GM21576 (cell line): ENCODE results near the gene MEFV.
A peak's percentile ranks its signal among the peaks of the same experiment; 100 is the strongest.
"Not testable (repeated sequence)": the region's sequence is repeated elsewhere in the genome, so short reads cannot be mapped to it uniquely, and the experiment has no call there.

Experiments
- ATAC-seq: cut with Tn5 transposase; IDR thresholded peaks from one replicate; pipeline ENCODE4 v1.9.1; 2021; ENCODE audit warnings: mild to moderate bottlenecking, moderate library complexity; ENCODE audit not compliant: unreplicated experiment

Gene MEFV

DNA sequence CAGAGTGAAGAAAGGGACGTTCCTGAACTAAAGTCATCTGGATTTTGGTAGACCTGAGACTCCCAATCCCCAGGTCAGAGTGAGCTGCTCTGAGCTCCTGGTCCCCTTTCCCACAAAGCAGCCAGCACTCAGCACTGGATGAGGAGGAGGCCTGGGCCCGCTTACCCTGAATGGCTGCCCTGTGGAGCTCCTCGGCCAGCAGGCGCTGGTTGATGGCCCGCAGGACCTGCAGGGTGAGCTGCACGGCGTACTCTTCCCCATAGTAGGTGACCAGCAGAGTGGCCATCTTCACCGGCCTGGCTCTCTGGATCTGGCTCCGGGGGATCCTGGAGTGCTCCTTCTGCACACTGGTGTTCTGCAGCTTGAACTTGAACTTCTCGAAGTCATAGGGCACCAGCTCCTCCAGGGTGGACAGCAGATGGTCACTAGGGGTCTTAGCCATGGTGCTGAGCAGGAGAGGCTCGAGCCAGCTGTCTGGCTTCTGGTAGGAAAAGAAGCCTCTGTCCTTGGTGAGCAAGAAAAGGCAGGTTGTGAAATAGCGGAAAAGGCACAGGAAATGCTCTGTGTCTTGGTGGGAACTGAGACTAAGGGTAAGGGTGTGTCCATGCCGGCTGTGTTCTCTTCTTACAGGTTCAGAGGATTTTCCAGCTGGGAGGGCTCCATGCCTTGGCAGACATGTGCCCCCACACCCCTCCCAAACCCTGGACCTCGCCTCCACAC lies at the start of gene MEFV:
TSS of gene MEFV (minus strand) at position 488 of the 720 bp plus-strand sequence. CDS start at position 442, 46 bp downstream.
- ATAC-seq: no peak

GRCh38 chr16:3306078-3306477 lies 49.6 kb upstream of the MEFV start:
- ATAC-seq: no peak

GRCh38 chr16:3305109-3306068 lies 49.0 kb upstream of the MEFV start, which contains the start of the genes TIGD7 and ZNF75A:
TSS of gene TIGD7 (minus strand) at chr16:3305430. CDS start at chr16:3300614, 4,816 bp downstream.
TSS of gene ZNF75A (plus strand) at chr16:3305497. CDS start at chr16:3308429, 2,932 bp downstream.
- peak; percentile 87 for ATAC-seq

DNA sequence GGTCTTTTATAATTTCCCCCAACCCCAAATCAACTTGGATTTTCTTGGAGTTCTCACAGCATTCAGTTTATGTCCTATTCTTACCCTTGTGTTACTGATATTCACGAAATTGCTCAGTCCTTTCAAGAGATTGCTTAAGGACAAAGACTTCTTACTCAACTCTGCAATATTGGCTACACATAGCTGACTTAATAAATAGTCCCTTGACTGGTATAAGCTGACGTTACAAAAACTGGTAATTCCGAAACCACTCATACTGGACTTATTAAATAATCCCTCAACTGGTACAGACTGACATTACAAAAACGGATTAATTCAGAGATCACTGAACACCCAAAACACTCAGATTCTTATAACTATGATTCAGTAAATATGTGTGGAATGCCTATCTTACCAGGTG lies 47.9 kb upstream of the MEFV start:
- ATAC-seq: no peak

DNA sequence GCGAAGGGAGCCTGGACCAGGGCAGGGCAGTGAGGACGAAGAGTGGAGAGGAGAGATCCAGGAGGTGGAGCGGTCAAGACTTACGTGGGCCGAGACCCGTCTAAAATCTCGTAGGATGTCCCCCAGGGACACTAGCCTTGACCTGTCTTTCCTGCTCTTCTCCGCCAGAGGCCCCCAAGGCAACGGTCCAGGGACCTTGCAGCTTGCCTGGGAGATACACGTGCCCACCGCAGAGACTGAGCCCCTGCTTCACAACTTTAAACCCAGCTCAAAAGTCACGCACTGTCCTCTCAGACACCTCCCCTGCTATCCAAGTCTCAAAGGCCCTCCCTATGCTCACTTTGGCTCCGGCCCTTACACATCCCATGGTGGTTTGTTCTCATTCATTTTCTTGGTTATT lies 39.4 kb upstream of the MEFV start:
- no peak for ATAC-seq

DNA sequence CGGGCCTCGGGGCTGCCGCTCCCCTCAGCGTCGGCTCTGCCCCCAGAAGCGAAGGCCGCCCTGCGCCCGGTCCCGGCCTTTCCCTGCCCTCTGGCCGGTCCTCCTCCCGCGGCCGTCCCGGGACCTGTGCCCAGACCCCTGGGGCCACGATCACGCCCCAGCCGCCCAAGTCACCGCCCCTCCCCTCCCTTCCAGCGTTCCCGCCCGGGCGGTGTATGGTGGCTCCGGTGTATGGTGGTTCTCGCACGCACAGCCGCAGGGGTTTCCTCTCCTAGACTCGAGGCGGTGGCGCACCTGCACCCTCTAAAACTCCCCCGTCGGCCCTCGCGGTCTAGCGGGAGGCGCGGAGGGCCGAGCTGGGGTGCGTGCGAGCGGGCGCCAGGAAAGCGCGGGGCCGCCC lies 38.8 kb upstream of the MEFV start:
- ATAC-seq: no peak

DNA sequence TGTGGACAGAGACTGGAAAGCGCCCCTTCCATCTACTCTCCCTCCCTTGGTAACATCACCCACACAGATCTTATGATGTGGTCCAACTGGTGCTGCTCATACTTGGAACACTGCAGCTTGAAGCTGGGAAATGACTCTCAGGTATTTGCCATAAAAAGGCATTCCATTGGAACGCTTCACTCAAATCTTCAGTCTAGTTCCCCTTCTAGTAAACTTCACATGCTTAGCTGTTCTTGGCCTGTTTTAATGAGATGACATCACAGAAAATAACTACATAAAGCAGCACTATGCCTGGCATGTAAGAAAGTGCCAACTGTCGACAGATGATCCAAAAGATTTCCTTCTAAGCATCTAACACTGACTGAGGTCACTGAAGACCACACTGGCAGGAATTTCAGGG lies 36.2 kb upstream of the MEFV start:
- no peak for ATAC-seq

- no peak for ATAC-seq
These were observed 33.7 kb upstream of the MEFV start for GRCh38 chr16:3289998-3290673.

DNA sequence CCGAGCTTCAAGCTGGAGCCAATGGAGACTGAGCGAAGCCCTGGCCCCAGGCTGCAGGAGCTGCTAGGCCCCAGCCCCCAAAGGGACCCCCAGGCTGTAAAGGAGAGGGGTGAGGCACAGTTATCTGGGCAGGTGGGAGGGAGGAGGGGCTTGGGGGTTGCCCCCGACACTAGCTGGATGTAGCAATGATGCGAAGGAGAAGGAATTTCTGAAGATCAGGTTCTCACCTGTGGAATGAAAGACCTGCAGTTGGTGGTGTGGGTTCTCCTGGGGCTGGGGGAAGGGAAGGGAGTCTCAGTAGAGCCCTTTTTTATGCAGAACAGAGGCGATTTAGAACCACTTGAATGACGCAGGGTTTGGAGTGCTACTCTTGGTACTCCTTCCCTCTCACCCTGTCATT lies 28.7 kb upstream of the MEFV start:
- no peak for ATAC-seq

DNA sequence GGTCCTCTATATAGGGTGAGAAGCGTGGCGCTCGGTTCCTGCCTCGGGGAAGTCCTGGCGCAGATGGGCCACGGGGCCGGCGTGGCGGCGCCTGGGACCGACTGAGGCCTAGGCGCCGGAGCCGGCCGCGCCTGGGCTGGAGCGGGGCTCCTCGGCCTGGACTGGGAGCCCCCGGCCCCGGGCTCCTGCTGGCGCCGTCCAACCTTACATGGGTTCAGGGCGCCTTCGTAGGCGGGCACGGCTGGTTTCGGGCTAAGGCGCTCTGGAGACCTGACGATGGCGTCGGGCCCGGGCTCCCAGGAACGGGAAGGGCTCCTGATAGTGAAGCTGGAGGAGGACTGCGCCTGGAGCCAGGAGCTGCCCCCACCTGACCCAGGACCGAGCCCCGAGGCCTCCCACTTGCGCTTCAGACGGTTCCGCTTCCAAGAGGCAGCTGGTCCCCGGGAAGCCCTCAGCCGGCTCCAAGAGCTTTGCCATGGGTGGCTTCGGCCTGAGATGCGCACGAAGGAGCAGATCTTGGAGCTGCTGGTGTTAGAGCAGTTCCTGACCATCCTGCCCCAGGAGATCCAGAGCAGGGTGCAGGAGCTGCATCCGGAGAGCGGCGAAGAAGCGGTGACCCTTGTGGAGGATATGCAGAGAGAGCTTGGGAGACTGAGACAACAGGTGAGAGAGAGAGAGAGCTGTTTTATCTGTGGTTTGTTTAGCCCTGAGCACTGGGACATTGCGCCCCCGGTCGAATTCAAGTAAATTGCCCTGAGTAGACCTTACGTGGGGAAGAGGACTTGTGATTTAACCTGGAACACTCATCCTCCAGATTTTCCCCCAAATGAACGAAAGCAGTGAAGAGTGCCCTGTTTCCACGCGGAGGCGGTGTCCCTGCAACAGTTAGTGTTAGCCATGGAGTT lies 27.4 kb upstream of the MEFV start:
- no peak for ATAC-seq

- peak; percentile 86 for ATAC-seq
These were observed 26.5 kb upstream of the MEFV start, which contains the start of gene ZNF263 for GRCh38 chr16:3282730-3283542. TSS of gene ZNF263 (plus strand) at chr16:3283491. CDS start at chr16:3283819, 328 bp downstream.

DNA sequence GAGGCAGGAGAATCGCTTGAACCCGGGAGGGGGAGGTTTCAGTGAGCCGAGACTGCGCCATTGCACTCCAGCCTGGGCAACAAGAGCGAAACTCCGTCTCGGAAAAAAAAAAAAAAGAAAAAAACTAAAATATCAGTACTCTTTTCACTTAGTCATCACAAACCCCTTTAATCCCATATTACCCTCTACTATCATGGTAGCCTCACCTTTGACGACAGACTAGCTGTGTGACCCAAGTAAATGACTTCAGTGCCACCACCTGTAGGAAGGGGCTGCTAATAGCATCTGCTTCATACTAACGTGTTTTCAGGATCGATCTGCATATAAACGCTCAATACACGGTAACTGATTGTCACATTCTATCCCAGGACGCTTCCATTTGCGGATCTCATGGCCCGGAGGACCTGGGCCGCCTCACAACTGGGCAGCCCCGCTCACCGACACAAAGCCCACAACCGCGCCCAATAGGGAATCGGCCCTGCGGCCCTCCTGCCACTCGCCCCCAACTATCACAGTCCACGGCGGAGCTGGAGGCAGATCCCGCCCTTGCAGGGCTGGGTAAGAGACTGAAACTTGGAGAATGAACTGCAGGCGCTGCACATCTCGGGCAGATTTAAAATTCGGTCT lies 25.8 kb upstream of the MEFV start:
- peak; percentile 2 for ATAC-seq

DNA sequence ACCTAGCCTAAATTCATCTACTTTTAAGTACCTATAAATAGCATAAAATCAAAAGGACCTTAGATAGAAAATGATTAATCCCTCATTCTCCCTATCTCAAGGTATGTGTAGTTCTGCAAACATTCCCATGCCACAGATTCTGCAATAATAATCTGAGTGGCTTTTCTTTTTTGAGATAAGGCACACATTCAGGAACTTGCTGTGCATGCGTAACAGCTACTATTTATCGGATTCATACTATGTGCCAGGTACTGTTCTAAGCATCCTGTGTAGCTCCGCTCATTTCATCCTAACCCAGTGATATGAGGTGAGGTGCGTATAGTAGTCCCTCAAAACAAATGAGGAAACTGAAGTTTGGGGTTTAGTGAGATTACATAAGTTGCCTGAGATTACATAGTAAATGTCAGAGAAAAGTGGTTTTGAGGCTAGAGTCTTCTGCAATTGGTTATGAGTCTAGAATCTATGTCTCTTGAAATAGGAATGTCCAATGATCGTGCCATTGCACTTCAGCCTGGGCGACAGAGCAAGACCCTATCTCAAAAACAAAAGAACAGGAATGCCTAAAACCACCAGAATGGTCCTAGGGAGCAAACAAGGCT lies 24.9 kb upstream of the MEFV start:
- ATAC-seq: no peak

DNA sequence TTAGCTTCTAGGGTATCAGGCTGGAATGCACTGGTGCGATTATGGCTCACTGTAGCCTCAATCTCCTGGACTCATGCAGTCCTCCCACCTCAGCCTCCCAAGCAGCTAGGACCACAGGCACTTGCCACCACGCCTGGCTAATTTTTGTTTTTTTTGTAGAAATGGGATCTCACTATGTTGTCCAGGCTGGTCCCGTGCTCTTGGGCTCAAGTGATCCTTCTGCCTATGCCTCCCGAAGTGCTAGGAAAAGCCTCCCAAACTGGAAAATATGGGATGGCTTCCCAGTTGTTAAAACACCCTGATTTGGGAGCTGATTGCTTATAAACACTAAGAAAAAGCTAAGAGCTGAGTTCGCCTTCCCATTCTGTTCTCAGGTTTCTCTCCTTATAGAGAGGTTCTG lies 20.2 kb upstream of the MEFV start:
- no peak for ATAC-seq

DNA sequence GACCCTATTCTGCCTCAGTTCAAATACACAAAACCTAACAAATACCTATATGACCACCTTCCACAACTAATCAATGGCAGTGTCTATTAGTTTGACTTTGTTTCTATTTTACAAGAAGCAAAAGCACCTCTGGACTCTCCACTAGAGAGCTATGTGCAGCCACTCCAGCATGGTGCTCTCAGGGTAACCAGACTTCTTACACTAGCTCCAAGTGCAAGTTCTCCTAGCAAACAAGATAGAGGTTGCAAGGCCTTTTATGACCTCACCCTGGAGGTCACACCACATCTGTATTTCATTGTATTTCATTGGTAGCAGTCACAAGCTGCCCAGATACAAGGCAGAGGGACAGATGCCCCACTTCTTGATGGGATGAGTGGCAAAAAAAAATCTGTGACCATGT lies 18.5 kb upstream of the MEFV start:
- ATAC-seq: no peak

GRCh38 chr16:3274490-3274889 lies 18.1 kb upstream of the MEFV start:
- no peak for ATAC-seq

DNA sequence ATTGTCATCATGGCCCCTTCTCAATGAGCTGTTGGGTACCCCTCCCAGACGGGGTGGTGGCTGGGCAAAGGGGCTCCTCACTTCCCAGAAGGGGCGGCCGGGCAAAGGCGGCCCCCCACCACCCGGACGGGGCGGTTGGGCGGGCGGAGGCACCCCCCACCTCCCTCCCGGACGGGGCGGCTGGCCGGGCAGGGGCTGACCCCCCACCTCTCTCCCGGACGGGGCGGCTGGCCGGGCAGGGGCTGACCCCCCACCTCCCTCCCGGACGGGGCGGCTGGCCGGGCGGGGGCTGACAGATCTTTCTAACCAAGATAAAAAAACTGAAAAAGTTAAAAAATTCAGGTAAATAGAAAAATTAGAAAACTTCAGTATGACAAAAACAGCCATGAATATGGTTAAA lies 14.8 kb upstream of the MEFV start:
- ATAC-seq: not testable (repeated sequence)

DNA sequence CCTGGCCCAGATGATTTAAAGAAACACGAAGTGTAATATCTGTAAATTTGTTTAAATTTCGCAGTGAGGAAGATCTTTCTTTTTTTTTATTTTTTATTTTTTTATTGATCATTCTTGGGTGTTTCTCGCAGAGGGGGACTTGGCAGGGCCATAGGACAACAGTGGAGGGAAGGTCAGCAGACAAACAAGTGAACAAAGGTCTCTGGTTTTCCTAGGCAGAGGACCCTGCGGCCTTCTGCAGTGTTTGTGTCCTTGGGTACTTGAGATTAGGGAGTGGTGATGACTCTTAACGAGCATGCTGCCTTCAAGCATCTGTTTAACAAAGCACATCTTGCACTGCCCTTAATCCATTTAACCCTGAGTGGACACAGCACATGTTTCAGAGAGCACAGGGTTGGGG lies 14.3 kb upstream of the MEFV start:
- not testable (repeated sequence) for ATAC-seq
